Uterus (tissue), 4 donors: ENCODE measurements around the gene PLRG1. TPM values are rescaled to one million over a fixed set of nuclear protein-coding genes. Genes with fewer than 3 reads are reported as not detected.

Experiments used
- DNase-seq, 2 donors: peaks; one replicate each; pipeline ENCODE4 v3.0.0-alpha.2; 2019 to 2020
- H3K27ac ChIP-seq, 2 donors: fragments of 200-600 bp; sonication (generic); 1 replicate in 1 of 2; 2 replicates in 1 of 2; pipeline ENCODE4 v1.5.1; 2016 to 2018
- H3K27me3 ChIP-seq, 2 donors: fragments of 200-600 bp; sonication (generic); one replicate each; pipeline ENCODE4 v1.5.1; 2018 to 2019; ENCODE audit warnings: control low read depth in 1 of 2
- H3K36me3 ChIP-seq, 2 donors: fragments of 200-600 bp; sonication (generic); one replicate each; pipeline ENCODE4 v1.5.1; 2019; ENCODE audit warnings: control low read depth in 1 of 2
- H3K4me1 ChIP-seq, 2 donors: fragments of 200-600 bp; sonication (generic); one replicate each; pipeline ENCODE4 v1.5.1; 2018 to 2019; ENCODE audit warnings: control low read depth in 1 of 2
- H3K4me3 ChIP-seq, 2 donors: fragments of 200-600 bp; sonication (generic); 1 replicate in 1 of 2; 2 replicates in 1 of 2; pipeline ENCODE4 v1.5.1; 2018 to 2019; ENCODE audit warnings: mild to moderate bottlenecking in 1 of 2
- H3K9me3 ChIP-seq, 2 donors: fragments of 200-600 bp; sonication (generic); one replicate each; pipeline ENCODE4 v1.5.1; 2019; ENCODE audit warnings: control low read depth in 1 of 2
- CTCF ChIP-seq, 4 experiments: fragments of 200-600 bp in 2 of 4; fragments of 450-650 bp in 2 of 4; sonication (generic) in 2 of 4; IDR thresholded peaks; one replicate each; pipeline ENCODE4 v1.5.1; 2016 to 2019; ENCODE audit warnings: antibody characterized with exemption in 4 of 4, mild to moderate bottlenecking in 2 of 4, moderate library complexity in 1 of 4
- POLR2A ChIP-seq, 2 donors: fragments of 450-650 bp; IDR thresholded peaks; one replicate each; pipeline ENCODE4 v1.6.1; 2016; ENCODE audit warnings: antibody characterized with exemption in 2 of 2, mild to moderate bottlenecking in 1 of 2, moderate library complexity in 1 of 2
- intact Hi-C: fragments of 100-400 bp; cut with DNase I; formaldehyde crosslinking; loops from one replicate; pipeline ENCODE4 v1.15.1; 2023; ENCODE audit warnings: low total_unique reads
- total RNA-seq, 4 donors: library from RNA; depleted of rRNA in 3 of 4; stranded (reverse); fragments of >200 nt in 3 of 4; gene quantifications; one replicate each; pipeline versions ENCODE4 v1.1.0 to v1.2.4, GENCODE V29; 2014 to 2023
- donor health status: DM: yes; HTN: yes; CAD: no.

The PLRG1 gene
- total RNA-seq, 4 donors from 2014 or later: 24.1 to 99.1 (median 85.2) TPM

GRCh38 chr4:154582723-154583122 lies 32.5 kb upstream of the PLRG1 start:
- Histone ChIP-seq H3K4me1 (no peaks in the 10 kb centered on the region), H3K27me3 (no peaks in the 10 kb centered on the region), H3K4me3 (no peak overlapping the region), H3K36me3 (no peaks in the 10 kb centered on the region), H3K27ac (no peak overlapping the region), H3K9me3 (no peaks in the 10 kb centered on the region)
- intact Hi-C loops: no loop called here
- no peak for TF ChIP-seq CTCF (IDR thresholded peaks at IDR 0.05)
- TF ChIP-seq POLR2A (IDR thresholded peaks at IDR 0.05): no peak
- no peak for DNase-seq

GRCh38 chr4:154579927-154580326 lies 29.7 kb upstream of the PLRG1 start:
- Histone ChIP-seq H3K9me3 (no peaks in the 10 kb centered on the region), H3K27me3 (no peaks in the 10 kb centered on the region), H3K27ac (no peak overlapping the region), H3K4me1 (no peaks in the 10 kb centered on the region), H3K4me3 (no peak overlapping the region), H3K36me3 (no peaks in the 10 kb centered on the region)
- no peak for TF ChIP-seq CTCF (IDR thresholded peaks at IDR 0.05)
- no peak for DNase-seq
- intact Hi-C loops: no loop called here

GRCh38 chr4:154578919-154579318 lies 28.7 kb upstream of the PLRG1 start:
- intact Hi-C loops: no loop called here
- Histone ChIP-seq H3K27me3 (no peaks in the 10 kb centered on the region), H3K9me3 (no peaks in the 10 kb centered on the region), H3K4me3 (no peak overlapping the region), H3K36me3 (no peaks in the 10 kb centered on the region), H3K4me1 (no peaks in the 10 kb centered on the region), H3K27ac (no peak overlapping the region)
- TF ChIP-seq POLR2A (IDR thresholded peaks at IDR 0.05) (no peak), CTCF (IDR thresholded peaks at IDR 0.05) (no peak)
- DNase-seq: no peak

GRCh38 chr4:154577324-154577723 lies 27.1 kb upstream of the PLRG1 start:
- no peak for DNase-seq
- H3K36me3 ChIP-seq: no peaks in the 10 kb centered on the region
- no peak overlapping the region for H3K27ac ChIP-seq
- intact Hi-C loops: no loop called here
- no peaks in the 10 kb centered on the region for H3K27me3 ChIP-seq
- no peak overlapping the region for H3K4me3 ChIP-seq
- no peaks in the 10 kb centered on the region for H3K4me1 ChIP-seq
- no peak for TF ChIP-seq CTCF (IDR thresholded peaks at IDR 0.05)
- no peak for TF ChIP-seq POLR2A (IDR thresholded peaks at IDR 0.05)
- H3K9me3 ChIP-seq: no peaks in the 10 kb centered on the region

GRCh38 chr4:154574311-154574710 lies 24.1 kb upstream of the PLRG1 start:
- DNase-seq: no peak
- TF ChIP-seq POLR2A (IDR thresholded peaks at IDR 0.05) (no peak), CTCF (IDR thresholded peaks at IDR 0.05) (no peak)
- Histone ChIP-seq H3K27ac (no peak overlapping the region), H3K4me1 (no peaks in the 10 kb centered on the region), H3K4me3 (no peak overlapping the region), H3K27me3 (no peaks in the 10 kb centered on the region), H3K9me3 (no peaks in the 10 kb centered on the region), H3K36me3 (no peaks in the 10 kb centered on the region)
- intact Hi-C loops: no loop called here
